C4-2B (cell line): ENCODE results near the gene CRISPLD2.

ENCODE experiments used
- ZFX ChIP-seq: fragments of 450-650 bp; IDR thresholded peaks from 2 replicates; pipeline ENCODE4 v1.6.1; 2017
- TF ChIP-seq, protein P1 (sequence below): fragments of 450-650 bp; conservative IDR thresholded peaks from 2 replicates; pipeline ENCODE4 v1.5.1; 2017; ENCODE audit warnings: mild to moderate bottlenecking

DNA sequence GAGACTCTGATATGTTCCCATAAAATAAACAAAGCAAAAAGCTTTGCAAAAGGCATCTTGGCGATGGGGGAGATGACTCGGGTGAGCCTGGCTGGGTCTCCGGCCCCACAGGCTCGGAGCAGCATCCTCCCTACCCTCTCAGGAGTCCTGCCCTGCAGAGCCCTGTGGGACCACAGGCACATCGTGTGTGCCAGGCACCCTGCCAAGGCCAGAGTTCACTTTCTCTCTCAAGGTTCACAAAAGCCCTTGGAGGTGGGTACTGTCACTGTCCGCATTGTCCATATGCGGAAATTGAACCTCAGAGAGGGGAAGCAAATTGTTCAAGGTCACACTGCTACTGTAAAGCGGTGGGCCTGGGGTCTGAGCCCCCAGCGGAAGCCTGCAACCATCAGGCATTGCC, 48.5 kb downstream of the CRISPLD2 start:
- TF ChIP-seq, protein P1, sequence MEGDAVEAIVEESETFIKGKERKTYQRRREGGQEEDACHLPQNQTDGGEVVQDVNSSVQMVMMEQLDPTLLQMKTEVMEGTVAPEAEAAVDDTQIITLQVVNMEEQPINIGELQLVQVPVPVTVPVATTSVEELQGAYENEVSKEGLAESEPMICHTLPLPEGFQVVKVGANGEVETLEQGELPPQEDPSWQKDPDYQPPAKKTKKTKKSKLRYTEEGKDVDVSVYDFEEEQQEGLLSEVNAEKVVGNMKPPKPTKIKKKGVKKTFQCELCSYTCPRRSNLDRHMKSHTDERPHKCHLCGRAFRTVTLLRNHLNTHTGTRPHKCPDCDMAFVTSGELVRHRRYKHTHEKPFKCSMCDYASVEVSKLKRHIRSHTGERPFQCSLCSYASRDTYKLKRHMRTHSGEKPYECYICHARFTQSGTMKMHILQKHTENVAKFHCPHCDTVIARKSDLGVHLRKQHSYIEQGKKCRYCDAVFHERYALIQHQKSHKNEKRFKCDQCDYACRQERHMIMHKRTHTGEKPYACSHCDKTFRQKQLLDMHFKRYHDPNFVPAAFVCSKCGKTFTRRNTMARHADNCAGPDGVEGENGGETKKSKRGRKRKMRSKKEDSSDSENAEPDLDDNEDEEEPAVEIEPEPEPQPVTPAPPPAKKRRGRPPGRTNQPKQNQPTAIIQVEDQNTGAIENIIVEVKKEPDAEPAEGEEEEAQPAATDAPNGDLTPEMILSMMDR: no peak
- no peak for TF ChIP-seq ZFX
